Neural cell (in vitro differentiated cells): ENCODE measurements around the gene FADS3. TPM values are rescaled to one million over a fixed set of nuclear protein-coding genes. Genes with fewer than 3 reads are reported as not detected.

Experiments
- H2AFZ ChIP-seq: fragments of 200-600, 300-800 bp; sonication (generic), shearing (Covaris generic); 2 replicates; pipeline ENCODE4 v1.6.0; 2014; ENCODE audit warnings: low read depth, mild to moderate bottlenecking, antibody characterized with exemption, low read length, moderate library complexity
- H3F3A ChIP-seq: fragments of 200-600 bp; shearing (Covaris generic); 2 replicates; pipeline ENCODE4 v1.6.1; 2016; ENCODE audit warnings: mild to moderate bottlenecking, moderate library complexity, mixed read lengths, antibody characterized with exemption, low read length; ENCODE audit not compliant: insufficient read depth, poor library complexity, severe bottlenecking
- H3K27ac ChIP-seq: fragments of 200-600, 300-800 bp; sonication (generic), shearing (Covaris generic); 2 replicates; pipeline ENCODE4 v1.5.1; 2014; ENCODE audit warnings: mild to moderate bottlenecking, low read length, moderate library complexity
- H3K27me3 ChIP-seq: fragments of 300-800, 200-600 bp; sonication (generic), shearing (Covaris generic); 2 replicates; pipeline ENCODE4 v1.6.0; 2014; ENCODE audit warnings: mild to moderate bottlenecking, low read depth, low read length, moderate library complexity; ENCODE audit not compliant: insufficient read depth
- H3K36me3 ChIP-seq: fragments of 300-800, 200-600 bp; sonication (generic), shearing (Covaris generic); 2 replicates; pipeline ENCODE4 v1.5.1; 2014; ENCODE audit warnings: mild to moderate bottlenecking, antibody characterized with exemption, low read length, moderate library complexity; ENCODE audit not compliant: insufficient read depth
- H3K4me2 ChIP-seq: fragments of 300-800, 200-600 bp; sonication (generic), shearing (Covaris generic); 2 replicates; pipeline ENCODE4 v1.6.0; 2014; ENCODE audit warnings: mild to moderate bottlenecking, low read length
- H3K4me3 ChIP-seq: fragments of 300-800, 200-600 bp; sonication (generic), shearing (Covaris generic); 2 replicates; pipeline ENCODE4 v1.5.1; 2014; ENCODE audit warnings: mild to moderate bottlenecking, low read length, moderate library complexity
- H3K79me2 ChIP-seq: fragments of 200-600 bp; shearing (Covaris generic); replicated peaks from 2 replicates; pipeline ENCODE4 v1.6.0; 2014; ENCODE audit warnings: mild to moderate bottlenecking, low read length, moderate library complexity; ENCODE audit not compliant: insufficient read depth
- H3K9ac ChIP-seq: fragments of 300-800, 200-600 bp; sonication (generic), shearing (Covaris generic); 2 replicates; pipeline ENCODE4 v1.6.1; 2016; ENCODE audit warnings: mild to moderate bottlenecking, low read length, mixed read lengths
- H3K9me2 ChIP-seq: fragments of 200-600 bp; shearing (Covaris generic); 2 replicates; pipeline ENCODE4 v1.6.1; 2016; ENCODE audit warnings: mild to moderate bottlenecking, low read length, mixed read lengths; ENCODE audit not compliant: insufficient read depth
- H3K9me3 ChIP-seq: fragments of 200-600, 300-800 bp; sonication (generic), shearing (Covaris generic); 2 replicates; pipeline ENCODE4 v1.6.1; 2016; ENCODE audit warnings: mild to moderate bottlenecking, mixed run types, low read length, moderate library complexity, mixed read lengths
- H4K20me1 ChIP-seq: fragments of 200-600 bp; shearing (Covaris generic); 2 replicates; pipeline ENCODE4 v1.6.1; 2016; ENCODE audit warnings: mild to moderate bottlenecking, mixed run types; ENCODE audit not compliant: insufficient read depth
- CTCF ChIP-seq: fragments of 450-650 bp; IDR thresholded peaks from 2 replicates; pipeline ENCODE4 v1.5.1; 2014; ENCODE audit warnings: antibody characterized with exemption, mild to moderate bottlenecking, moderate library complexity; ENCODE audit not compliant: poor library complexity, severe bottlenecking
- EP300 ChIP-seq: fragments of 450-650 bp; conservative IDR thresholded peaks from 2 replicates; pipeline ENCODE4 v1.6.1; 2014; ENCODE audit warnings: antibody characterized with exemption, mild to moderate bottlenecking, moderate library complexity; ENCODE audit not compliant: poor library complexity, severe bottlenecking
- EZH2 ChIP-seq: fragments of 200-600, 300-800 bp; shearing (Covaris generic), sonication (generic); IDR thresholded peaks from 2 replicates; pipeline ENCODE4 v1.6.1; 2014; ENCODE audit warnings: antibody characterized with exemption, low read length, borderline replicate concordance, mild to moderate bottlenecking; ENCODE audit not compliant: insufficient read depth, poor library complexity, severe bottlenecking
- MXI1 ChIP-seq: fragments of 450-650 bp; conservative IDR thresholded peaks from 2 replicates; pipeline ENCODE4 v1.6.1; 2014; ENCODE audit warnings: antibody characterized with exemption, mild to moderate bottlenecking; ENCODE audit not compliant: poor library complexity, severe bottlenecking
- POLR2AphosphoS5 ChIP-seq: IDR thresholded peaks from 2 replicates; pipeline ENCODE4 v1.6.1; 2012
- RAD21 ChIP-seq: fragments of 450-650 bp; conservative IDR thresholded peaks from 2 replicates; pipeline ENCODE4 v1.6.1; 2014; ENCODE audit warnings: antibody characterized with exemption, mild to moderate bottlenecking, moderate library complexity
- REST ChIP-seq: IDR thresholded peaks from 2 replicates; pipeline ENCODE4 v1.6.1; 2012; ENCODE audit warnings: borderline replicate concordance
- SMC3 ChIP-seq: fragments of 450-650 bp; conservative IDR thresholded peaks from 2 replicates; pipeline ENCODE4 v1.6.1; 2014; ENCODE audit warnings: antibody characterized with exemption, mild to moderate bottlenecking, moderate library complexity; ENCODE audit not compliant: poor library complexity
- TAF1 ChIP-seq: IDR thresholded peaks from 2 replicates; pipeline ENCODE4 v1.6.1; 2012; ENCODE audit warnings: low read depth
- polyA plus RNA-seq: library from polyadenylated mRNA; depleted of rRNA; stranded (reverse); fragments of >200 nt; gene quantifications from 2 replicates; pipeline ENCODE4 v1.2.3, GENCODE V29; 2014

FADS3 gene
- polyA plus RNA-seq, 1 donor from 2014 or later: 35.4 TPM

GRCh38 chr11:61879152-61879551 lies 12.2 kb downstream of the FADS3 start:
- H3F3A ChIP-seq: no peaks in the 10 kb centered on the region
- TF ChIP-seq EP300 (no peak), REST (no peak), MXI1 (no peak), TAF1 (no peak), SMC3 (no peak), EZH2 (no peak), CTCF (no peak), RAD21 (no peak), POLR2AphosphoS5 (no peak)
- no peaks in the 10 kb centered on the region for H3K79me2 ChIP-seq

DNA sequence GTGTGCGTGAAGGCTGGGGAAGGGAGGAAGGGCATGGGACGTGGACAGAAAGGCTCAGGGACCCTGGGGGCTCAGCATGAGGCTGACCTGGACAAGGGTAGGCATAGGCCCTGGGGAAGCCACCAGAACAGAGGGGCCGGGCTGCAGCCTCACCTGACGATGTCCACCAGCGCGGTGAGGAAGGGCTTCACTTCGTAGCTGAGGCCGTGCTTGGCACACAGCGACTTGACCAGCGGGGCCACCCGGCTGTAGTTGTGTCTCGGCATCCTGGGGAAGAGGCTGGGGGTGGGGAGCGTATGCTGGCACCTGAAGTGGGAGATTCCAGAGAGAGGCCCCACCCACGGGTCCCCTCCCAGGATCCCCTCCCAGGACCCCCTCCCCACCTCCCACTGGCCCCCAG lies 15.6 kb downstream of the FADS3 start:
- TF ChIP-seq EP300: no peak
- TF ChIP-seq MXI1: no peak
- TF ChIP-seq POLR2AphosphoS5: no peak
- TF ChIP-seq SMC3: no peak
- no peak for TF ChIP-seq TAF1
- TF ChIP-seq EZH2: no peak
- TF ChIP-seq RAD21: no peak
- no peak for TF ChIP-seq CTCF
- no peak for TF ChIP-seq REST
- Histone ChIP-seq H3K27ac (no peak overlapping the region), H3K36me3 (no peaks in the 10 kb centered on the region), H3K4me2 (no peak overlapping the region), H4K20me1 (no peaks in the 10 kb centered on the region), H3K27me3 (no peaks in the 10 kb centered on the region), H3K79me2 (no peaks in the 10 kb centered on the region), H3F3A (no peaks in the 10 kb centered on the region), H3K9ac (no peak overlapping the region), H3K9me3 (no peaks in the 10 kb centered on the region), H2AFZ (no peak overlapping the region), H3K9me2 (no peaks in the 10 kb centered on the region), H3K4me3 (no peak overlapping the region)

More at GRCh38 chr11:61879152-61879551, 12.2 kb downstream of the FADS3 start:
- Histone ChIP-seq H3K9me2 (no peaks in the 10 kb centered on the region), H2AFZ (no peak overlapping the region), H3K36me3 (no peaks in the 10 kb centered on the region), H3K4me3 (no peak overlapping the region), H3K9me3 (no peaks in the 10 kb centered on the region), H3K27ac (no peak overlapping the region), H4K20me1 (no peaks in the 10 kb centered on the region), H3K27me3 (no peaks in the 10 kb centered on the region), H3K9ac (no peak overlapping the region), H3K4me2 (no peak overlapping the region)
